IPS DF 19.7 (cell line): Measurements from ENCODE around the gene AKAP13.
"Not testable (repeated sequence)": the region's sequence is repeated elsewhere in the genome, so short reads cannot be mapped to it uniquely, and the experiment has no call there.

Experiments
- DNase-seq: peaks from one replicate; pipeline ENCODE4 v3.0.0-alpha.2; 2013; ENCODE audit warnings: low read depth, low spot score

Gene AKAP13

GRCh38 chr15:85532689-85533088 is 152.3 kb downstream of the AKAP13 start:
- no peak for DNase-seq

DNA sequence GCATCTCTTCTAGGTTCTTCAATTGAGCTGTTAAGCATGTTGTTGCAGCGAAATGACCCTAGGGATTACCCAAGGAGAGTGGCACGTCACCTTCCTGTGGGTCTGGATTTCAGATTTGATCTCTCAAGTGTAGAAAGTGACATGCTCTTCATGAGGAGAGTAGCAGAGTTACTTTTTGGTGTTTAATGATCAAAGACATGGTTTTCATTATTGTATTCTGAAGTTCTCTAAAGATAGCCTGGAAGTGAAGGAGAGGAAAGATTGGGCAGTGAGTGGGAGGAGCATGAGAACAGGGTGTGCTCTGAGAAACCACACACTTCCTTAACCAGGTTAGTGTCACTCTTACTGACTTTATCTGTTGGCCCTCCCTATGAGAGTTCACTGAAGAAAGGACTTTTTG is 153.6 kb downstream of the AKAP13 start:
- DNase-seq, result no peak

DNA sequence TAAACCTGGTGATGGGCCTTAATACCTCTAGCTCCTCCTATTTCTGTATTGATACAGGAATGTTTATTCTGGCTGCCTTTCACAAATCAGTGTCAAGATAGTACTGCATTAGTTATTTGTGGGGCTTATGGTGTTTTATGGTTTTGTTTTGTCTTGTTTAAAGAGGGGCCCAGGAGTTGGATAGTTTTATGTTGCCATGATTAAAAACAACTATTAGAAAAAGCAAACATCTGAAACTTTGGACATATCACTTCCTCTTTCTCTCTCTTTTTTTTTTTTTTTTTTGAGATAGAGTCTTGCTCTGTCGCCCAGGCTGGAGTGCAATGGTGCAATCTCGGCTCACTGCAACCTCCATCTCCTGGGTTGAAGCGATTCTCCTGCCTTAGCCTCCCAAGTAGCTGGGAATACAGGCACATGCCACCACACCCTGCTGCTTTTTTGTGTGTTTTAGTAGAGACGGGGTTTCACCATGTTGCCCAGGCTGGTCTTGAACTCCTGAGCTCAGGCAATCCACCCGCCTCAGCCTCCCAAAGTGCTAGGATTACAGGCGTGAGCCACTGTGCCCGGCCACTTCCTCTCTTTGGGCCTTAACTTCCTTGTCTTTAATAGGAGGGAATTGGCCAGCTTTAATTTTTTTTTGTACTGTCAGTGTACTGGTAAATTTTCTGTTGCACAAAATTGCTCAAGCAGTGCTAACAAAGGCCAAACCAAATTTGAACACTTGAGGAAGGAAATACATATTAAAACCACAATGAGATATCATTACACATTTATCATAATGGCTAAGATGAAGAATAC is 155.3 kb downstream of the AKAP13 start:
- not testable (repeated sequence) for DNase-seq

DNA sequence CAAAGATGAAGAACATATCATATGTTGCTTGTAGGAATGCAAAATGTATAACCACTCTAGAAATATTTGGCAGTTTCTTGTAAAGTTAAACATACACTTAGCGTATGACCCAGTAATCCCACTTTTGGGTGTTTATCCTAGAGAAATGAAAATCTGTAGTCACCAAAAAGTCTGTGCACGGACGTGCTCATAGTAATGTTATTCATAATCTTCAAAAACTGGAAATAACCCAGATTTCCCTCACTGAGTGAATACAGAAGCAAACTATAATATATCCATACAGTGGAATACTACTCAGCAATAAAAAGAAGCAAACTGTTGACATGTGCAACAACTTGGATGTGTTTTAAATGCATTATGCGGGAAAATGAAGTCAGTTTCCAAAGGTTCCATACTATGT is 155.9 kb downstream of the AKAP13 start:
- no peak for DNase-seq

DNA sequence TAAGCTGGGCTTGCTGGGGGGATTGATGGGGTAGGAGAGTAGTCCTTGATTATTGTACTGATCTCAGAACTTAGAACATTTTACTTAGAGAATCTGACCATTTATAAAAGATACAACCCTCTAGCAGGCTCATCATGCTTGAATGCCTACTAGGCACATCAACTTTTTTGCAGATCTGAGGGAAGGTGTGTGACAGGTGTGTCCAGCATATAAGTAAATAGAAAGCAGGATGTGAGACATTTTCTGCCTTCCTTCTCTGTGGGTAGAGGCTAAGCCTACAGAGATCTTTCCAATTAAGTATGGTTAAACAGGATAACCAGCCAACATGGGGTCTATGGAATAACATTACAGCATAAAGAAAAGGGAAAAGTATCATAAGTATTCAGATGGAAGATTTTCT is 159.1 kb downstream of the AKAP13 start:
- no peak for DNase-seq

- DNase-seq, result no peak
Observed at GRCh38 chr15:85540085-85540797, 159.8 kb downstream of the AKAP13 start.

- no peak for DNase-seq
Observed at GRCh38 chr15:85541744-85542143, 161.3 kb downstream of the AKAP13 start.

GRCh38 chr15:85542488-85542887 is 162.1 kb downstream of the AKAP13 start:
- no peak for DNase-seq

DNA sequence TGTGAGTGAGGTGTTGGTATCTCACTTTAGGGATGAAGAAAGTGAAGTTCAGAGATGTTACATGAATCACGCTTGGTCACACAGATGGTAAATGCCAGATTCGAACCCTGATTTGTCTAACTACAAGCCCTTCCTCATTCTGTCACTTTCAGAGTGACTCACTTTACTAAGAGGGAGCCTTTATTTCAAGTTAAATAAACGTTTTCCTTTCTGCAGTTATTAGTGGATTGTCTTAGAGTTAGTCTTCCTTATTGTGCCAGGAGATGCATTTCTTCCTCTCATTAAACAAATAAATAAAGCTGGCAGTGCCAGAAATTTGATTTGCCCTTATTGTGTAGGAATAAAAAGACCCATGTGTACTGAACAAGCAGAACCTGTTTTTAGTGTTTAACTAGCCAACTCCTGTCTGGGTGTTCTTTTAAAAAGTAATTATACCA is 162.5 kb downstream of the AKAP13 start:
- no peak for DNase-seq

DNA sequence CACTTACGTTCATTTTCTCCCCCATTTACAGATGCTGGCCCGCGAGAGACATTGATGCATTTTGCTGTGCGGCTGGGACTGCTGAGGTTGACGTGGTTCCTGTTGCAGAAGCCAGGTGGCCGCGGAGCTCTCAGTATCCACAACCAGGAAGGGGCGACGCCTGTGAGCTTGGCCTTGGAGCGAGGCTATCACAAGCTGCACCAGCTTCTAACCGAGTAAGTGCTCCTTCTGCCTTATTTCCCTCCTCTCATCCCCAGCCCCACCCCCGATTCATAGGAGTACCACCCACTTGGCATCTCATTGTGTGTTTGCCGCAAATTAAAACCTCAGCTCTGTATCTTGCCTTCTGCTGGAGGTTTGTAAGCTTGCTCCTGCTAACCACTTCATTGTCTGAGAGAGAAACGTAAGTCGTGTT is 163.3 kb downstream of the AKAP13 start:
- peak; percentile 9 for DNase-seq

- no peak for DNase-seq
Observed at GRCh38 chr15:85545185-85545584, 164.8 kb downstream of the AKAP13 start.

DNA sequence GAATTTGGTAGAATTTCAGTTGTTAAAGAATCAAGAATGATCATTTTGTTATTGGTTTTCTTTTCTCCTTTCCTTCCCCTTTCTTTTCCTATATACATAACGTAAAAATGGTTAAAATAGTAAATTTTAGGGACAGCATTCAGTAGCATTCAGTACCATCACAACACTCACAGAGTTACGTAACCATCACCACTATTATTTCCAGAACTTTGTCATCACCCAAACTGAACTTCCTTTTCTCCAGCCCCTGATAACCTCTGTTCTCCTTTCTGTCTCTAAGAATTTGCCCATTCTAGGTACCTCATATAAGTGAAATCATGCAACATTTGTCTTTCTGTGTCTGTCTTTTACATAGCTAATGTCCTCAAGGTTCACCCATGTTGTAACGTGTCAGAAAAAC is 165.3 kb downstream of the AKAP13 start:
- no peak for DNase-seq

DNA sequence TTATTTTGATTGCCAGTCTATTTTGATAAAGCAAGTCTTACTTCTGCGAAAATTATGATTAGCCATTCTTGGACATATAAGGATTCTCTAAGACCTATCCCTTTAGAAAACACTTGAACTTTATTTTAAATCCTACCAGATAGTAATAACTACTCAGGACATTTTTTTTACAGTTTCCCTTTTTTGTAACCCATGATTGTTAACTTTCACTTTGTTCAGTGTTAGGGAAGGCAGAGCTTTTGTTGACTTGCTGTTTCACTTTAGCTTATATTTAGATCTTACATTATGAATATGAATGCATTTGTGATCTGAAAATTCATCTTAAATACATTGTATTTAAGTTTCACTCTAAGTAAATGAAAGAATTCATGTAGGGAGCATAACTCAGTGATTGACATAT is 167.0 kb downstream of the AKAP13 start:
- DNase-seq, result no peak

- DNase-seq, result no peak
Observed at GRCh38 chr15:85550283-85550682, 169.9 kb downstream of the AKAP13 start.

GRCh38 chr15:85551221-85551832 is 170.9 kb downstream of the AKAP13 start:
- no peak for DNase-seq

GRCh38 chr15:85554852-85555521 is 174.6 kb downstream of the AKAP13 start:
- DNase-seq, result no peak

DNA sequence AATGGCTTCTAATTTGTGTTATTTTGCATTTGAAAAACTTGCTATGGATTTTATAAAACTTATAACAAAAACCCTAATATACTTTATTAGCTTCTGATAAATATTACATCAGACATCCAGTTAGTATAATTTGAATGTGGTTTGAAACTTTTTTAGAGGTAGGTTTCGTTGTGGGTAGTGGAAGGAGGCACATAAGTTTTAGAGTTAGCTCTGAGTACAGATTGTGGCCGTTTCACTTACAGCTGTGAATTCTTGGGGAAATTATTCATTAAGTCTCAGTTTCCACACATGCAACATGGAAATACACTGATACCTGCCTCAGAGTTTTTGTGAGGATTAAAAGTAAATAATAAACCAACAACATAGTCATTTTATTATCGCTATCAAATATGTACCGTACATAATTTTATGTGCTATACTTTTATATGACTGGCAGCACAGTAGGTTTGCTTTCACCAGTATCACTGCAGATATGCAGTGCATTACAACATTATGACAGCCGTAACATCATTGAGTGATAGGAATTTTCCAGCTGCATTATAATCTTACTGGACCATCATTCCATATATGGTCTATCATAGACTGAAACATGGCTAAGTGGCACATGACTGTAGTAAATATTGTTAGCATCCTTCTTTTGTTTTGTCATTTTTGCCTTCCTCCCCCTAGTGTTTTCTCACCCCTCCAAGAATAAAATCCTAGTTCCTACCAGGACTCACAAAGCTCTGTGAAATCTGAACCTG is 175.6 kb downstream of the AKAP13 start:
- DNase-seq, result no peak

DNA sequence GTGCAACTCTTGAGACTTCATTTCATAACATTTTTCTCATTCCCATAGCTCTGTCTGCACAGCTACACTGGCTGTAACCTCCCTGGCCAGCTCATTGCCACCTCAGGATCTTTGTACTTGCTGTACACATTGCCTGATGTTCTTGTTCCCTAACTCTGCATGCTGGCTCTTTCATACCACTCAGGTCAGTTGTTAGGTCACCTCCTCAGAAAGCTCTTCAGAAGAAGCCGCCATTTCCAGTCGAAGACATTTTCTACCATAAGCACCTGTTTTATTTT is 176.2 kb downstream of the AKAP13 start:
- no peak for DNase-seq

- no peak for DNase-seq
Observed at GRCh38 chr15:85557385-85557784, 177.0 kb downstream of the AKAP13 start.

DNA sequence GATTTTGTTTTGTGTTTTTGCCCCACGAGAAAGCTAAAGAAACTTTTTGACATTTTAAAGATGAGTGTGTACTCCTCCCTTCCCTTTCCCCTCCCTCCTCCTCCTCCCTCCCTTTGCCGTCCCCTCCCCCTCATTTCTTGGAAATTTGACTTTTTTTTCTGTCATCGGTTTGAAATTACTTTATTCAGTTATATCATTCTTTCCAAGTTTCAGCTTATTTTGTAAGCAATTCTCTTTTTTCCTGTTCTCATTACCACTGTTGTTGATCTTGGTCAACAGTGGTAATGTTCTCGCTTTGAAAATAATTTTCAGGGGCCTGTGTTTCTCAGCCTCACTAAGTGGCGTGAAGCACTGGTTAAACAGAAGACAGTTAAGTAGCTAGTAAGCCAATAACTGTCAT is 178.4 kb downstream of the AKAP13 start:
- DNase-seq, result no peak

DNA sequence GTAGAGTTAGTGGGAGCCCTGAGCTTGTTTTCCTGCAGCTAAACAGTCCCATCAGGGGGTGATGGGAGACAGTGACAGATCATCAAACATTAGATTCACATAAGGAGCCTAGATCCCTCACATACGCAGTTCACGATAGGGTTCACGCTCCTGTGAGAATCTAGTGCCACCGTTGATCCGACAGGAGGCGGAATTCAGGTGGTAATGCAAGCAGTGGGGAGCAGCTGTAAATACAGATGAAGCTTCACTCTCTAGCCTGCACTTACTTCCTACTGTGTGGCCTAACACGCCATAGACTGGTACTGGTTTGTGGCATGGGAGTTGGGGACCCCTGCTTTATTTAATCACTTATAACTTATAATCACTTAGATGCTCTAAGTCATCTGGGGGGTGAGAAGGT is 179.1 kb downstream of the AKAP13 start:
- no peak for DNase-seq

DNA sequence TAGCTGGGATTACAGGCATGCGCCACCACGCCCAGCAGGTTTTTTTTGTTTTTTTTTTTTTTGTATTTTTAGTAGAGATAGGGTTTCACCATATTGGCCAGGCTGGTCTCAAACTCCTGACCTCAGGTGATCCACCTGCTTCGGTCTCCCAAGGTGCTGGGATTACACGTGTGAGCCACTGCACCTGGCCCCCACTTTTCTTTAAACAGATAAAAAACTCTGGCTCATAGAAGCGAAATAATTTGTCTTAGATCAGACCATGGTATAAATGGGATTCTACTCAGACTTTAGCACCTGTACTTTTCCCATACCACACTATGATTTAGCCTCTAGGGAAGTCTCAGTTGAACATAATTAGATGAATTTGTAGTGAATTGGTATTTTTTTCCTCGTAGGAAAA is 182.4 kb downstream of the AKAP13 start:
- DNase-seq, result no peak
